H1 (cell line): Measurements from ENCODE around the gene MMP25. TPM values are rescaled to one million over a fixed set of nuclear protein-coding genes. Genes with fewer than 3 reads are reported as not detected.

ENCODE experiments used
- CHD1 ChIP-seq: IDR thresholded peaks from 2 replicates; pipeline ENCODE4 v1.6.1; 2012; ENCODE audit warnings: low read depth, low read length, improper control_type of control experiment
- E2F6 ChIP-seq: IDR thresholded peaks from 2 replicates; pipeline ENCODE4 v1.6.1; 2012; ENCODE audit warnings: inconsistent platforms
- KDM5A ChIP-seq: fragments of 200-600 bp; IDR thresholded peaks from 2 replicates; pipeline ENCODE4 v1.7.1; 2012; ENCODE audit warnings: mild to moderate bottlenecking, low read length, inconsistent platforms, mixed read lengths
- POLR2AphosphoS5 ChIP-seq: IDR thresholded peaks from 2 replicates; pipeline ENCODE4 v1.6.1; 2011; ENCODE audit warnings: low read depth, low read length
- RXRA ChIP-seq: IDR thresholded peaks from 2 replicates; pipeline ENCODE4 v1.6.1; 2011; ENCODE audit warnings: low read depth, mild to moderate bottlenecking, low read length, moderate library complexity; ENCODE audit not compliant: insufficient read depth
- TCF12 ChIP-seq: IDR thresholded peaks from 2 replicates; pipeline ENCODE4 v1.6.1; 2011; ENCODE audit warnings: low read depth, mild to moderate bottlenecking, low read length
- ZNF274 ChIP-seq: IDR thresholded peaks from 2 replicates; pipeline ENCODE4 v1.7.0; 2012; ENCODE audit warnings: low read length, borderline replicate concordance; ENCODE audit errors: extremely low read depth
- polyA plus RNA-seq, 7 experiments: library from polyadenylated mRNA; depleted of rRNA in 3 of 7; stranded (reverse) in 5 of 7; unstranded in 2 of 7; fragments of >200 nt in 5 of 7; fragments of 200-250 nt in 2 of 7; gene quantifications; 1 replicate in 5 of 7; 2 replicates in 1 of 7; 4 replicates in 1 of 7; pipeline versions ENCODE4 v1.2.1 to v1.2.3, GENCODE V29; 2011 to 2013; ENCODE audit warnings: missing spikeins in 2 of 7, mixed read lengths in 2 of 7
- total RNA-seq: library from RNA; stranded (reverse); fragmentation: NEBNext Ultra II Directional; extraction: Animal tissue kit (Norgen Biotek cat#: 25700); gene quantifications from 2 replicates; pipeline ENCODE4 v1.2.1, GENCODE V29; 2021

The MMP25 gene
- total and polyA plus RNA-seq, 2 of the 8 experiments (the other 6 are each of a cell fraction or from before 2014, with no cell fraction given), result 7.7 to 26.7 TPM

GRCh38 chr16:3086596-3087242, 40.4 kb downstream of the MMP25 start (continued):
- no peak for TF ChIP-seq E2F6
- TF ChIP-seq POLR2AphosphoS5, result no peak
- no peak for TF ChIP-seq TCF12
- no peak for TF ChIP-seq RXRA
- TF ChIP-seq ZNF274, result no peak
- TF ChIP-seq KDM5A, result no peak
- TF ChIP-seq CHD1, result no peak
- TF ChIP-seq, all 59 proteins: peak for 0
